Neural crest cell (in vitro differentiated cells): ENCODE measurements around the gene UROC1. TPM values are rescaled to one million over a fixed set of nuclear protein-coding genes. Genes with fewer than 3 reads are reported as not detected.

Experiments used
- DNase-seq: peaks from one replicate; pipeline ENCODE4 v3.0.0; 2021; ENCODE audit warnings: low read depth, mixed read lengths, low spot score
- H3K27ac Mint-ChIP-seq: one replicate; pipeline ENCODE4 v1.8.0; 2021; ENCODE audit warnings: mild to moderate bottlenecking, mixed read lengths; ENCODE audit not compliant: unreplicated experiment
- H3K27me3 Mint-ChIP-seq: 2 replicates; pipeline ENCODE4 v1.8.0; 2021; ENCODE audit warnings: low read depth, mild to moderate bottlenecking, mixed read lengths
- H3K36me3 Mint-ChIP-seq: 2 replicates; pipeline ENCODE4 v1.8.0; 2021; ENCODE audit warnings: low read depth, mild to moderate bottlenecking, mixed read lengths
- H3K4me1 Mint-ChIP-seq: 2 replicates; pipeline ENCODE4 v1.8.0; 2021; ENCODE audit warnings: mixed read lengths
- H3K4me3 Mint-ChIP-seq: one replicate; pipeline ENCODE4 v1.8.0; 2021; ENCODE audit warnings: mild to moderate bottlenecking, mixed read lengths
- H3K9me3 Mint-ChIP-seq: 2 replicates; pipeline ENCODE4 v1.8.0; 2021; ENCODE audit warnings: mixed read lengths
- CTCF ChIP-seq: fragments of 200-600 bp; sonication (generic); conservative IDR thresholded peaks from 2 replicates; pipeline ENCODE4 v1.5.0; 2021; ENCODE audit warnings: antibody characterized with exemption, mild to moderate bottlenecking
- total RNA-seq: library from RNA; stranded (reverse); gene quantifications from 2 replicates; pipeline ENCODE4 v1.2.1, GENCODE V29; 2021

UROC1 gene
- total RNA-seq, 1 donor from 2014 or later = not detected

GRCh38 chr3:126523745-126524428 lies 6.3 kb upstream of the UROC1 start, which contains the start of gene CHST13:
Gene CHST13, plus strand, starts transcription at chr3:126524155. Its CDS starts 178 bp downstream, at chr3:126524333.
- Mint-ChIP-seq H3K27me3 (peaks cover 39% of the 10 kb centered on the region), H3K4me3 (peak within 1 kb of the TSS; percentile 68), H3K27ac (no peak within 1 kb of the TSS), H3K36me3 (no peaks in the 10 kb centered on the region), H3K4me1 (peaks cover 11% of the 10 kb centered on the region), H3K9me3 (no peaks in the 10 kb centered on the region)
- TF ChIP-seq CTCF = no peak
- DNase-seq = peak; percentile 47

DNA sequence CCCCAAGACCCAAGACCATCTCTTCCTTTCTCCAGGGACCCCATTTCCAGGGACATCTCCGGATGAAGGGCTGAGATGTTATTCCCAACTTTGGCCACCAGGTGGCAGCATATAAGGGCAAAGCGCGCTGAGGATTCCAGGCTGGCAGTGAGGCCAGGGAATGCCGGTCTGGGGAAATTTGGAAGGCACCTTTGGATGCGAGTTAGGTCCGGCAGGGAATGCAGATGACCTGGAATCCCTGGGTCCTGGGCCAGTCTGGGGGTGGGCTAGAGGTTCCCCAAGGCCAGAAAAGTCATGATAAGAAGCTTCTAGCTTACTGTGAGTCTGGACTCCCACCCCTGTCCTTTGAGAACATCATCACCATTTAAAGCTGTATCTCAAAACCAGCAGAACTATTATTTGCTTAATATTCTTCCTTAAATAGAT lies 4.8 kb upstream of the UROC1 start:
- DNase-seq = peak; percentile 75
- peak; percentile 88 for TF ChIP-seq CTCF
- H3K4me1 Mint-ChIP-seq = peaks cover 13% of the 10 kb centered on the region
- H3K9me3 Mint-ChIP-seq = no peaks in the 10 kb centered on the region
- peaks cover 33% of the 10 kb centered on the region for H3K27me3 Mint-ChIP-seq
- H3K36me3 Mint-ChIP-seq = no peaks in the 10 kb centered on the region
- H3K4me3 Mint-ChIP-seq = peak overlapping the region; percentile 54
- no peak overlapping the region for H3K27ac Mint-ChIP-seq

GRCh38 chr3:126521122-126521891 lies 3.7 kb upstream of the UROC1 start:
- Mint-ChIP-seq H3K27ac (no peak overlapping the region), H3K4me1 (peaks cover 13% of the 10 kb centered on the region), H3K9me3 (no peaks in the 10 kb centered on the region), H3K27me3 (peaks cover 33% of the 10 kb centered on the region), H3K4me3 (no peak overlapping the region), H3K36me3 (no peaks in the 10 kb centered on the region)
- DNase-seq = no peak
- TF ChIP-seq CTCF = no peak

DNA sequence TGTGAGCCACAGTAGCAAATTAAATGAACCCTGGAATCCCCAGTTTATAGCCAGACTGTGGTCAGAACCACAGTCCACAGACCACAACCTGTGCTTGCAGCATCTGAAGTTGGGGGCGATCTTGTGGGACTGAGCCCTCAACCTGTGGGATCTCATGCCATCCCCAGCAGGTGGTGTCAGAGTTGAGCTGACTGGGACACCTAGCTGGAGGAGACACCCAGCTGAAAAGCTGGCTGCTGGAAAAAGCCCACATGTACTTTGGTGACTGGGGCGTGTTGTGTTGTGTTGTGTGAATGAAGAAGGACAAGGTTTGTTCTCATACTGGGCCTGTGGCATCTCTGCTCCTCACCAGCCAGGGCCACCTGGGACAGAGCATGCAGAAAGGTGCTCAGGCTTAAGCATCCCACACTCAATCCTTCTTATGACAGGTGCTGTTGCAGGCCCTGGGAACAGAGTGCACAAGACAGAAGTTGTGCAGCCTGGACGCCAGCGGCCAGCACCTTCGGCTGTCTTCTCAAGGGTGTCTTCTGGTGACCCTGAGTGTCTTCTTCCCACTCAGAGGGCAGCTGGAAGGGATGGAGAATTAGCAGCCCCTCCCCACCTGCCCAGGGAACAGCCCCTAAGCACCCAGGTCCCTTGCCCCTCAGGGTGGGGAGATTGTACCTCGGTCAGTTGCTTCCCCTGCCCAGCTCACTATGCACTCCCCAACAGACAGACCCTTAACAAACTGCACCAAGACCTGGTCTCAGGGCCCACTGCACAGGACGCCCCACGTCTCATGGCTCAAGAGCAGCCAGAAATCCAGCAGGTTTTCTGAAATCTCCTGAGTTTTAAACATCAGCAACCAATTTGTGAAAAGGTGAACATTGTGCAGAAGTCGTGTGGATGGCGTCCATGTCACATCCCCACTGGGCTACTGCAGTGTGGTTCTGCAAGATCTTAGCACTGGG lies 2.2 kb upstream of the UROC1 start:
- Mint-ChIP-seq H3K27ac (no peak overlapping the region), H3K4me3 (no peak overlapping the region), H3K9me3 (no peaks in the 10 kb centered on the region), H3K27me3 (peaks cover 24% of the 10 kb centered on the region), H3K4me1 (peaks cover 13% of the 10 kb centered on the region), H3K36me3 (no peaks in the 10 kb centered on the region)
- no peak for DNase-seq
- TF ChIP-seq CTCF = no peak

DNA sequence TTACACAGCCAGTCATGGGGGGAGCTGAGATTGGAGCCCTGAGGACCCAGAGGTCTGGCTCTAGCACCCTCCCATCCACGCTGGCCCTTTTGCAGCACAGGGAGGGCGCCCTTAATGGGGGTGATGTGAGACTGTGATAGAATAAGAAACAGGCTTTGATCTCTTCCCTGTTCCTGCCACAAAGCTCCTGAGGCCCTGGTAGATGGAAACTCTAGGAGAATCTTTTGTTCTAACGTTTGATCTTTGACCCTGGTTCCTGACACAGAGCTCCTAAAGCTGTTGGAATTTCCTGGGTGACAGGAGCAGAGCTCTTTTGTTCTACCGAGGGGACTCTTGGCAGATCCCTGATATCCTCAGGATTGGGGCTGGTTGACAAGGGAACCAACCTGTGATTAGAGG lies 1.2 kb upstream of the UROC1 start:
- TF ChIP-seq CTCF = no peak
- Mint-ChIP-seq H3K36me3 (no peaks in the 10 kb centered on the region), H3K27ac (no peak overlapping the region), H3K4me1 (peaks cover 13% of the 10 kb centered on the region), H3K27me3 (peaks cover 18% of the 10 kb centered on the region), H3K4me3 (no peak overlapping the region), H3K9me3 (no peaks in the 10 kb centered on the region)
- DNase-seq = no peak
